ENCODE data around the gene RASGRP4.

- TF ChIP-seq, protein P1, sequence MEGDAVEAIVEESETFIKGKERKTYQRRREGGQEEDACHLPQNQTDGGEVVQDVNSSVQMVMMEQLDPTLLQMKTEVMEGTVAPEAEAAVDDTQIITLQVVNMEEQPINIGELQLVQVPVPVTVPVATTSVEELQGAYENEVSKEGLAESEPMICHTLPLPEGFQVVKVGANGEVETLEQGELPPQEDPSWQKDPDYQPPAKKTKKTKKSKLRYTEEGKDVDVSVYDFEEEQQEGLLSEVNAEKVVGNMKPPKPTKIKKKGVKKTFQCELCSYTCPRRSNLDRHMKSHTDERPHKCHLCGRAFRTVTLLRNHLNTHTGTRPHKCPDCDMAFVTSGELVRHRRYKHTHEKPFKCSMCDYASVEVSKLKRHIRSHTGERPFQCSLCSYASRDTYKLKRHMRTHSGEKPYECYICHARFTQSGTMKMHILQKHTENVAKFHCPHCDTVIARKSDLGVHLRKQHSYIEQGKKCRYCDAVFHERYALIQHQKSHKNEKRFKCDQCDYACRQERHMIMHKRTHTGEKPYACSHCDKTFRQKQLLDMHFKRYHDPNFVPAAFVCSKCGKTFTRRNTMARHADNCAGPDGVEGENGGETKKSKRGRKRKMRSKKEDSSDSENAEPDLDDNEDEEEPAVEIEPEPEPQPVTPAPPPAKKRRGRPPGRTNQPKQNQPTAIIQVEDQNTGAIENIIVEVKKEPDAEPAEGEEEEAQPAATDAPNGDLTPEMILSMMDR (conservative IDR thresholded peaks at IDR 0.05), result no peak
- TF ChIP-seq ZFX (IDR thresholded peaks at IDR 0.05), result no peak
These were observed 13.5 kb downstream of the RASGRP4 start for GRCh38 chr19:38412491-38412890.

All from C4-2B (cell line).